DND-41 (cell line): ENCODE results near the gene PDE1A.

Experiments
- ATAC-seq: fragments of 200-7000 bp; cut with Tn5 transposase; 3 replicates; pipeline ENCODE4 v1.9.1; 2021; ENCODE audit warnings: low read depth; ENCODE audit not compliant: insufficient read depth
- DNase-seq: peaks from one replicate; pipeline ENCODE4 v3.0.0-alpha.2; 2020
- H2AFZ ChIP-seq: 2 replicates; pipeline ENCODE4 v1.6.0; 2012; ENCODE audit warnings: low read depth, low read length
- H3K27ac ChIP-seq: 2 replicates; pipeline ENCODE4 v1.5.1; 2012; ENCODE audit warnings: low read length, inconsistent platforms
- H3K27me3 ChIP-seq: fragments of 200-600 bp; sonication (generic); 2 replicates; pipeline ENCODE4 v1.6.0; 2012; ENCODE audit warnings: low read length, mild to moderate bottlenecking, inconsistent platforms; ENCODE audit not compliant: insufficient read depth, poor library complexity
- H3K36me3 ChIP-seq: 2 replicates; pipeline ENCODE4 v1.5.1; 2012; ENCODE audit warnings: low read length, inconsistent platforms; ENCODE audit not compliant: insufficient read depth
- H3K4me1 ChIP-seq: 2 replicates; pipeline ENCODE4 v1.5.1; 2012; ENCODE audit warnings: mild to moderate bottlenecking, low read length; ENCODE audit not compliant: insufficient read depth
- H3K4me2 ChIP-seq: 2 replicates; pipeline ENCODE4 v1.6.0; 2012; ENCODE audit warnings: mild to moderate bottlenecking, moderate library complexity, low read length, inconsistent platforms; ENCODE audit not compliant: insufficient read depth
- H3K4me3 ChIP-seq, 2 experiments: fragments of 200-600 bp in 1 of 2; shearing (Covaris generic) in 1 of 2; 2 replicates each; pipeline ENCODE4 v1.5.1; 2012 to 2016; ENCODE audit warnings: inconsistent platforms in 2 of 2, low read length in 2 of 2, mild to moderate bottlenecking in 2 of 2, low read depth in 1 of 2, moderate library complexity in 1 of 2
- H3K79me2 ChIP-seq: 2 replicates; pipeline ENCODE4 v1.6.0; 2012; ENCODE audit warnings: low read length, inconsistent platforms; ENCODE audit not compliant: insufficient read depth
- H3K9ac ChIP-seq: 2 replicates; pipeline ENCODE4 v1.6.0; 2012; ENCODE audit warnings: low read depth, mild to moderate bottlenecking, inconsistent platforms, low read length, moderate library complexity
- H3K9me3 ChIP-seq: 2 replicates; pipeline ENCODE4 v1.5.1; 2012; ENCODE audit warnings: low read length, moderate library complexity, mild to moderate bottlenecking, inconsistent platforms; ENCODE audit not compliant: insufficient read depth, severe bottlenecking
- H4K20me1 ChIP-seq: 2 replicates; pipeline ENCODE4 v1.6.0; 2012; ENCODE audit warnings: low read length; ENCODE audit not compliant: insufficient read depth
- CTCF ChIP-seq: IDR thresholded peaks from 2 replicates; pipeline ENCODE4 v1.5.1; 2012; ENCODE audit warnings: borderline replicate concordance, low read length, moderate library complexity, mild to moderate bottlenecking; ENCODE audit not compliant: poor library complexity, severe bottlenecking; ENCODE audit errors: extremely low read depth
- EZH2 ChIP-seq: IDR thresholded peaks from 3 replicates; pipeline ENCODE4 v1.6.1; 2012; ENCODE audit warnings: borderline replicate concordance, low read depth, mild to moderate bottlenecking, moderate library complexity, low read length, inconsistent platforms; ENCODE audit not compliant: severe bottlenecking

PDE1A gene

GRCh38 chr2:182375862-182376261 lies 51.0 kb downstream of the PDE1A start:
- no peaks in the 10 kb centered on the region for H3K79me2 ChIP-seq
- TF ChIP-seq EZH2 (no peak), CTCF (no peak)
- H3K9me3 ChIP-seq, result no peaks in the 10 kb centered on the region
- no peak overlapping the region for H3K4me2 ChIP-seq
- no peaks in the 10 kb centered on the region for H3K4me1 ChIP-seq
- DNase-seq (no peak), ATAC-seq (no peak)
- no peak overlapping the region for H3K9ac ChIP-seq
- no peak overlapping the region for H3K27ac ChIP-seq
- no peak overlapping the region for H3K4me3 ChIP-seq
- no peaks in the 10 kb centered on the region for H3K36me3 ChIP-seq
- no peaks in the 10 kb centered on the region for H3K27me3 ChIP-seq
- H2AFZ ChIP-seq, result no peak overlapping the region
- no peaks in the 10 kb centered on the region for H4K20me1 ChIP-seq

DNA sequence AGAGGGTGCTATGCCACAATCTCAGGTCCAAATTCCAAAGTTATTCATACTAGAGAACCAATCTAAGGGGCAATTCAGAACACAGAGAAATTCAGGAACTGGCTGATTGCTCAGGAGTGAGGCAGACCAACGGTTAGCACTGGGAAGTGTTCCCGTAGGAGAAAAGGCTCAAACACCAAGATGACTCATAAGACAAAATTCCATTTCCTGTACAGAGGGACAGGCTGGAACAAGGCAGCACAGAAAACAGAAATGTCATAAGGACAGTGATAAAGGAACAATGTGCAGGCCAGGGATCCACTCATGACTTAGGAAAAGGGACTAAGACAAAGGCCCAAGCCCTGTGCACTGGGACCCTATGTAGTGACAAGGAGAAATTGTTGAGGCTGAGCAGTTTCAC lies 54.2 kb downstream of the PDE1A start:
- DNase-seq, result no peak
- Histone ChIP-seq H3K4me3 (no peak overlapping the region), H3K79me2 (no peaks in the 10 kb centered on the region), H3K4me1 (no peaks in the 10 kb centered on the region), H3K27ac (no peak overlapping the region), H3K9me3 (no peaks in the 10 kb centered on the region), H3K36me3 (no peaks in the 10 kb centered on the region), H3K27me3 (no peaks in the 10 kb centered on the region), H3K9ac (no peak overlapping the region), H3K4me2 (no peak overlapping the region), H4K20me1 (no peaks in the 10 kb centered on the region), H2AFZ (no peak overlapping the region)
- no peak for ATAC-seq
- TF ChIP-seq EZH2 (no peak), CTCF (no peak)

DNA sequence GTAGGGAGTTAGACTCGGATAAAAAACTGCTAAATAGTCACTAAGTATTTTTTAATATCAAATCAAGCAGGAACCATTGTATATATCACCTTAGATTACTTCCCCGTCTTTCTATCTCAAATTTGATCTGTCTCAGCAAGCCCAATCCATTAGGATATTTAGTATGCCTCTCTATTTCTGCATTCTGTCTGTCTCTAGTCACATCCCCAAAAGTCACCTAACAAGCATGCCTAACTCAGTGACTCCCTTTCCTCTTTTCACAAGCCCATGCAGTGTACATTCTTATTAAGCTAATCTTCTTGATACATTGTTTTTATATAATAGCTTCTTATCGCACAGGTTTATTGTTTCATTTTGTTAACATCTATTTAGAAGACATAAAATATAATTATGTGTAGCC lies 57.8 kb downstream of the PDE1A start:
- Histone ChIP-seq H4K20me1 (no peaks in the 10 kb centered on the region), H3K4me2 (no peak overlapping the region), H3K27ac (no peak overlapping the region), H3K79me2 (no peaks in the 10 kb centered on the region), H3K9me3 (no peaks in the 10 kb centered on the region), H3K4me3 (no peak overlapping the region), H3K27me3 (no peaks in the 10 kb centered on the region), H3K4me1 (no peaks in the 10 kb centered on the region), H3K9ac (no peak overlapping the region), H3K36me3 (no peaks in the 10 kb centered on the region), H2AFZ (no peak overlapping the region)
- TF ChIP-seq EZH2 (no peak), CTCF (no peak)
- DNase-seq, result no peak
- no peak for ATAC-seq

GRCh38 chr2:182368446-182368845 lies 58.4 kb downstream of the PDE1A start:
- no peaks in the 10 kb centered on the region for H3K9me3 ChIP-seq
- H4K20me1 ChIP-seq, result no peaks in the 10 kb centered on the region
- DNase-seq (no peak), ATAC-seq (no peak)
- no peak overlapping the region for H3K4me3 ChIP-seq
- H3K79me2 ChIP-seq, result no peaks in the 10 kb centered on the region
- no peaks in the 10 kb centered on the region for H3K27me3 ChIP-seq
- no peaks in the 10 kb centered on the region for H3K36me3 ChIP-seq
- TF ChIP-seq EZH2 (no peak), CTCF (no peak)
- H3K27ac ChIP-seq, result no peak overlapping the region
- no peak overlapping the region for H2AFZ ChIP-seq
- no peak overlapping the region for H3K4me2 ChIP-seq
- H3K9ac ChIP-seq, result no peak overlapping the region
- no peaks in the 10 kb centered on the region for H3K4me1 ChIP-seq
